GM12892 (cell line): ENCODE data around the gene CEP290.

Experiments used
- POLR2A ChIP-seq: IDR thresholded peaks from 2 replicates; pipeline ENCODE4 v1.6.1; 2011; ENCODE audit warnings: low read depth, low read length, control low read depth
- POLR2AphosphoS5 ChIP-seq: IDR thresholded peaks from 2 replicates; pipeline ENCODE4 v1.6.1; 2011; ENCODE audit warnings: low read depth, low read length, control low read depth
- TAF1 ChIP-seq: IDR thresholded peaks from 2 replicates; pipeline ENCODE4 v1.6.1; 2011; ENCODE audit warnings: low read depth, mild to moderate bottlenecking, control low read depth, low read length, borderline replicate concordance

- TF ChIP-seq POLR2A (no peak), POLR2AphosphoS5 (no peak), TAF1 (no peak)
Observed at GRCh38 chr12:88156075-88156654, 14.3 kb upstream of the CEP290 start.
